Retina (tissue), 1 donor: ENCODE measurements around the gene AQP2.

Experiments
- DNase-seq: peaks from one replicate; pipeline ENCODE4 v3.0.0-alpha.2; 2016

AQP2 gene

DNA sequence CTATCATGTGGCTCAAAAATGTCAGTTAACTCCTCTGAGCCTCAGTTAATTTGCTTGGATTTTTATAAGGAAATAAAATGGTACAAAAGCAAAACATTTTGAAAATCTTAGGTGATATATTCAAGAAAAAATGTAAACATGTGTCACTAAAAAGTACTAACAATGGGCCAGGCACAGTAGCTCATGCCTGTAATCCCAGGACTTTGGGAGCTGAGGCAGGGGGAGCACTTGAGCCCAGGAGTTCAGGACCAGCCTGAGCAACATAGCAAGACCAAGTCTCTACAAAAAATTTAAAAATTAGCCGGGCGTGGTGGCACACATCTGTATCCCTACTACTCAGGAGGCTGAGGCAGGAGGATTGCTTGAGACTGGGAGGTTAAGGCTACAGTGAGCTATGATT, 47.9 kb downstream of the AQP2 start:
- no peak for DNase-seq

DNA sequence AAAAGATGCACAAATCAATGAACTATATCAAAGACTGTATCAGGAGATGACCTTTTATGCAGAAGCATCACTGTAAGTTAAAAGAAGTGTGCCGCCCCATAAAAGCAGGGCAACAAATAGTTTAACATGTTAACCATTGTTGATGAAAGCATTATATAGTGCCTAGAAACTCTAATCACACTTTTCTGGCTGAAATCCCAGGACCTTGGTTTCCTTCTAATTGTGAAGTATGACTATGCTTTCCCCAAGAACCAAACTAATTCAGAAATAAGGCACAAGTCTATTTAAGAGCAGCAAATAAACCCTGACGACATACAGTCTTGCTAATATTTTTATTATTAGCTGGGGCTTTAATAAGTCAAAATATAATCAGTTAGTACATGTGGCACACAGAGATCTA, 53.1 kb downstream of the AQP2 start:
- DNase-seq: no peak

DNA sequence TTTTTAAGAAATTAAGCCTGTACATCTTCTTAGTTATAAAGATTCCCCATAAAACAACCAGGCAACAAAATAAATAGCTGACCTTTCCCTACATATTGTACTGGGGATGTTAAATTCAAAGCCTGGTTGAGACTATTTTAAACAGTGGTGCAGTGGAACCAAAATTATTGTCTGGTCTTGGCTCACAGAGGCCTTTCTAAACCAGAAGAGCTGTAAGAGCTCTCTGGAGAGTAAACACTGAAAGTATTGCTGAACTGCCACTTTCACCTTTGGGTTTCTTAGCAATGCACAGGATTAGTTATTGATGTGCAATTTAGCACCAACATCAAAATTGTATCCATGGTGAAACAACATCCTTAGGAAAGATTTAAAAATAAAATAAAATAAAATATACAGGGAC, 54.2 kb downstream of the AQP2 start:
- DNase-seq: no peak

DNA sequence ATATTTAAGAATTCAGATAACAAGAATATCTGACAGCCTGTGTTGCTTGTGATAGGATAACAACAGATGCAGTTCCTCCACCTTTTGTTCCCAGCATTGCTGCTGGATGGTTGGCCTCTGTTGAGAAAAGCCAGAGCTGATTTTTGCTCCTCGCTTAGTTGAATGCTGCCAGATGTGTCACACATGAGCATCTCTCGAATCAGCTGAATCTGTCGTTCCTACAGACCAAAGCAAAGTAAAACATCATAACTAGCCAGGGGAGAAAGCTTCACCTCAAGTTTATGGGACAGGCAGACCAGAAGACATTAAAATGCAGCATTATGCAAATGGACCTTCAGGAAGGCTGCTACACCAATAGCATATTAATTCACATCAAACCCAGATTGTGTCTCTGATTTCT, 54.6 kb downstream of the AQP2 start:
- DNase-seq: no peak

DNA sequence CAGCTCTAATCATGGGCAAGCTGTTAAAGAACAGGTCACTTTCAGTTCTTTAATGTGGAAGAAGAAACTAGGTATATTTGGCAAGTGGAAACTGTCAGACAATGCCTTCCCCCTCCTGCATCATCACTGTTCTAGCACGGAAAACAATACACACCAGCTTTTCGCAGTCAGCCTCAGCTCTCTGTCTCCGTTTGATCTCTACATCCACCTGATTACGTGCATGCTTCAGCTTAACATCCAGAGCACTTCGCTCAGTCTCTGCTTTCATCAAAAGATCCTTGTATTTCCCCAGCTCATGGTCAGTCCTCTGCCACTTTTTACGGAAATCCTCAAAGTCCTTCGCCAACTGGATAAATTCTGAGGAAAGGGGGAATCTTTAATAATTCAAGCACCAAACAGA, 55.7 kb downstream of the AQP2 start:
- no peak for DNase-seq

DNA sequence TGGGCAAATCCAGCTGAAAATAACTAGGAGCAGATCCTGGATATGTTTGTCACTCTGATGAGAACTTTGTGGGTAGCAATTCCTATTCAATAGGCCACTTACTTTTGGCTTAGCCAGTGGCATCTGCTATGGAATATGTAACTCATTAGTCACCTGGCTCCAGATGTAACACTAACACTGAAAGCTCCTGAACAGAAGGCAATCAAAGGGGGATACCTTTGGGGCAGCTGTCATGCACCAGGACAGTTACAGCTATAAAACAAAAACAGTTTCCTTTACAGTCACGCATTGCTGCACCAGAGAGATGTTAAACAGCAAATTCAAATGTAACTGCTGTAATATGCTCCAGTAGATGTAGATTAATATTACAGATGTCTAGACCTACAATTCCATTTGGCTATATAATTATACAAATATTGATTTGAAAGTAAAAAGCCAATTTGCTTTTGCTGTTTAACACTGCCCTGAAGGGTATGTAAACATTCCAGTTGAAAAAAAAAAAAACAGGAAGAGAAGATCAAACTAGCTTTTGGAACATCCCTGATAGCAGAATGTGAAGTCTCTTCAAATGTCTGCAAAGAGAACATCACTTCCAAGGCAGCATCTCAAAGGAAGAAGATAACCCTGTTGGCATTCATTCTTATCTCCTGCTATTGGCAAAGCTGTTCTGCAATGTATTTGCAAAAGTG, 56.4 kb downstream of the AQP2 start:
- no peak for DNase-seq
